SK-N-SH (cell line): Measurements from ENCODE around the gene FAM135A. TPM values are rescaled to one million over a fixed set of nuclear protein-coding genes. Genes with fewer than 3 reads are reported as not detected.
A peak's percentile ranks its signal among the peaks of the same experiment; 100 is the strongest.

ENCODE experiments used
- CTCF ChIA-PET: fragments of 300-600, 350-600 bp; formaldehyde crosslinking; extraction: SDS; loops from one replicate; lab custom pipeline; 2021; lab: Yijun Ruan, JAX
- POLR2A ChIA-PET: fragments of 350-600 bp; sonication (Branson Sonifier 250); formaldehyde crosslinking; extraction: SDS; loops from one replicate; lab custom pipeline; 2020; ENCODE audit warnings: antibody characterized with exemption, inconsistent platforms; lab: Yijun Ruan, JAX
- DNase-seq: peaks from one replicate; pipeline ENCODE4 v3.0.0; 2012
- H2AFZ ChIP-seq: fragments of 200-600 bp; sonication (generic); 2 replicates; pipeline ENCODE4 v1.8.1; 2016; ENCODE audit warnings: antibody characterized with exemption, mild to moderate bottlenecking, low read depth
- H3F3A ChIP-seq: fragments of 200-600 bp; sonication (generic); replicated peaks from 2 replicates; pipeline ENCODE3; 2016; ENCODE audit warnings: antibody characterized with exemption, mild to moderate bottlenecking; ENCODE audit not compliant: insufficient read depth
- H3K27ac ChIP-seq, 2 experiments: fragments of 200-500 bp in 1 of 2; fragments of 200-600 bp in 1 of 2; sonication (Bioruptor generic) in 1 of 2; sonication (generic), shearing (Covaris generic) in 1 of 2; 2 replicates each; pipeline versions ENCODE4 v1.5.1 to v1.6.1; 2014 to 2016; ENCODE audit warnings: low read depth in 2 of 2, inconsistent platforms in 1 of 2, low read length in 1 of 2, mild to moderate bottlenecking in 1 of 2, mixed read lengths in 1 of 2
- H3K27me3 ChIP-seq: fragments of 200-600 bp; sonication (generic), shearing (Covaris generic); 2 replicates; pipeline ENCODE4 v1.6.1; 2016; ENCODE audit warnings: mixed run types; ENCODE audit not compliant: insufficient read depth
- H3K36me3 ChIP-seq, 2 experiments: fragments of 200-500 bp in 1 of 2; fragments of 200-600 bp in 1 of 2; sonication (Bioruptor generic) in 1 of 2; sonication (generic) in 1 of 2; replicated peaks in 1 of 2; 2 replicates each; pipeline versions ENCODE3 to v1.5.1; 2014 to 2016; ENCODE audit warnings: low read length in 1 of 2, mild to moderate bottlenecking in 1 of 2; ENCODE audit not compliant: insufficient read depth in 2 of 2, control insufficient read depth in 1 of 2
- H3K4me1 ChIP-seq, 2 experiments: fragments of 200-500 bp in 1 of 2; fragments of 200-600 bp in 1 of 2; sonication (Bioruptor generic) in 1 of 2; sonication (generic), shearing (Covaris generic) in 1 of 2; 2 replicates each; pipeline versions ENCODE4 v1.5.1 to v1.6.1; 2014 to 2016; ENCODE audit warnings: low read depth in 1 of 2, low read length in 1 of 2, mixed run types in 1 of 2; ENCODE audit not compliant: insufficient read depth in 2 of 2, control insufficient read depth in 1 of 2
- H3K4me2 ChIP-seq: fragments of 200-600 bp; sonication (generic), shearing (Covaris generic); 2 replicates; pipeline ENCODE4 v1.6.1; 2017; ENCODE audit warnings: mixed run types
- H3K4me3 ChIP-seq, 2 experiments: fragments of 200-500 bp in 1 of 2; fragments of 200-600 bp in 1 of 2; sonication (Bioruptor generic) in 1 of 2; sonication (generic), shearing (Covaris generic) in 1 of 2; 2 replicates each; pipeline versions ENCODE4 v1.5.1 to v1.8.1; 2014 to 2016; ENCODE audit warnings: low read depth in 2 of 2, inconsistent platforms in 1 of 2, low read length in 1 of 2, mild to moderate bottlenecking in 1 of 2, mixed read lengths in 1 of 2, moderate library complexity in 1 of 2
- H3K79me2 ChIP-seq: fragments of 200-600 bp; sonication (generic); 2 replicates; pipeline ENCODE4 v1.8.1; 2017; ENCODE audit warnings: mild to moderate bottlenecking; ENCODE audit not compliant: insufficient read depth
- H3K9ac ChIP-seq: fragments of 200-600 bp; sonication (generic); 2 replicates; pipeline ENCODE4 v1.6.1; 2017; ENCODE audit warnings: mixed run types
- H3K9me2 ChIP-seq: fragments of 200-600 bp; sonication (generic); 2 replicates; pipeline ENCODE4 v1.6.1; 2017; ENCODE audit warnings: mixed run types
- H3K9me3 ChIP-seq: fragments of 200-600 bp; sonication (generic); 2 replicates; pipeline ENCODE4 v1.6.1; 2017; ENCODE audit warnings: mixed run types, mild to moderate bottlenecking, moderate library complexity
- H4K20me1 ChIP-seq: fragments of 200-600 bp; sonication (generic); 2 replicates; pipeline ENCODE4 v1.6.1; 2017; ENCODE audit warnings: mild to moderate bottlenecking, mixed run types; ENCODE audit not compliant: insufficient read depth
- CHD2 ChIP-seq: fragments of 150-350 bp; IDR thresholded peaks from 2 replicates; pipeline ENCODE4 v1.6.1; 2018; ENCODE audit warnings: low read length; ENCODE audit not compliant: partially characterized antibody
- ELF1 ChIP-seq: IDR thresholded peaks from 2 replicates; pipeline ENCODE4 v1.4.0; 2012
- GABPA ChIP-seq: IDR thresholded peaks from 2 replicates; pipeline ENCODE4 v1.4.0; 2012; ENCODE audit warnings: low read depth, mild to moderate bottlenecking
- JUND ChIP-seq: IDR thresholded peaks from 2 replicates; pipeline ENCODE4 v1.4.0; 2012
- MXI1 ChIP-seq: IDR thresholded peaks from 2 replicates; pipeline ENCODE4 v1.6.1; 2012; ENCODE audit warnings: mild to moderate bottlenecking, low read depth, low read length, improper control_type of control experiment
- NRF1 ChIP-seq: IDR thresholded peaks from 2 replicates; pipeline ENCODE4 v1.6.1; 2012; ENCODE audit warnings: low read depth, mild to moderate bottlenecking, low read length
- POLR2AphosphoS5 ChIP-seq: IDR thresholded peaks from 2 replicates; pipeline ENCODE4 v1.6.1; 2012; ENCODE audit warnings: low read depth, low read length
- RFX5 ChIP-seq: IDR thresholded peaks from 2 replicates; pipeline ENCODE4 v1.6.1; 2012; ENCODE audit warnings: mild to moderate bottlenecking, improper control_type of control experiment, low read length
- RXRA ChIP-seq: IDR thresholded peaks from 2 replicates; pipeline ENCODE4 v1.4.0; 2012; ENCODE audit warnings: low read depth, mild to moderate bottlenecking, borderline replicate concordance
- SIN3A ChIP-seq: IDR thresholded peaks from 2 replicates; pipeline ENCODE4 v1.6.1; 2012; ENCODE audit warnings: low read depth, mild to moderate bottlenecking, low read length, moderate library complexity, borderline replicate concordance
- TAF1 ChIP-seq: IDR thresholded peaks from 2 replicates; pipeline ENCODE4 v1.6.1; 2012; ENCODE audit warnings: low read depth, mild to moderate bottlenecking, low read length, moderate library complexity, borderline replicate concordance
- YY1 ChIP-seq: IDR thresholded peaks from 2 replicates; pipeline ENCODE4 v1.4.0; 2012; ENCODE audit warnings: low read depth, mild to moderate bottlenecking
- WGBS: methylation state at CpG from one replicate; pipeline ENCODE4 v1.1.6; 2017; ENCODE audit warnings: low lambda C conversion rate; 5-methylcytosine and 5-hydroxymethylcytosine counted together
- polyA plus RNA-seq, 3 experiments: library from polyadenylated mRNA; depleted of rRNA; stranded (reverse); fragments of >200 nt; gene quantifications; 2 replicates each; pipeline ENCODE4 v1.2.3, GENCODE V29; 2012
- TF ChIP-seq, protein P1 (sequence below): fragments of 150-350 bp; IDR thresholded peaks from 2 replicates; pipeline ENCODE4 v1.6.1; 2017; ENCODE audit warnings: antibody characterized with exemption, low read length, low read depth, borderline replicate concordance
- TF ChIP-seq, protein P2 (sequence below): fragments of 200-600 bp; sonication (generic); IDR thresholded peaks from 2 replicates; pipeline ENCODE4 v1.6.1; 2017; ENCODE audit warnings: antibody characterized with exemption, mild to moderate bottlenecking, moderate library complexity
- TF ChIP-seq, protein P3 (sequence below): IDR thresholded peaks from 2 replicates; pipeline ENCODE4 v1.4.0; 2012; ENCODE audit warnings: low read depth
- TF ChIP-seq, protein P4 (sequence below): IDR thresholded peaks from 2 replicates; pipeline ENCODE4 v1.4.0; 2012; ENCODE audit warnings: low read depth, borderline replicate concordance

Gene FAM135A
- polyA plus RNA-seq, 1 of the 3 experiments (the other 2 are of a cell fraction) = 2.6 TPM

DNA sequence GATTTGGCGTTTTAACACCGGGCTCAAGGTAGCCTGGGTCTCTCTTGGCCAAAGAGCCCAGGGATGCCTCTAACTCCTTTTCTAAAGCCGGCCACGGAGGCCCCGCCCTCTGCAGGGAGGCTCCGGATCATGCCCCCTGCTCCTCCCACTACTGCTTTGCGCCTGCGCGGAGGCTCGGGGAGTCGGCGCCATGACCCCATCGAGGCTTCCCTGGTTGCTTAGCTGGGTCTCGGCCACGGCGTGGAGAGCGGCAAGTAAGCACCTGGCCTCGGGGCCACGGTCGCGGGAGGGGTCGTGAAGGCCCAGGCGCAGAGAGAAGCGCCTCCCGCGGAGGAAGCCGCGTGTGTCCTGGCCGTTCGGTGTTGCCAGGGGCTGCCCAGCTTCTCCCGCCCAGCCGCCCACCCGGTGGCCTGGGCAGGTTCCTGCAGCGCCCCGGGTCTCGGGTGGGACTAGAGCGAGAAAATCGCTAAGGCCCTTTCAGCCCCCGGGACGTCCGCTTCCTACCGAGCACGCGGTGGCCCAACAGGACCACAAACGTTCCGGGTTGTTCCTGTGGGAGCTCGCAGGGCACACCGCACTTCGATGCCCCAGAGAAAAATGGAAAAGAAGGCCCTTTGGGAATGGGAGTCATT lies 153.6 kb downstream of the FAM135A start, which contains the start of gene SDHAF4:
SDHAF4 (plus strand) TSS at position 180 of the 632 bp plus-strand sequence; CDS start at position 191, 11 bp downstream.
- H3K4me3 ChIP-seq = peak within 1 kb of the TSS; percentile 78 to 92
- H3K27me3 ChIP-seq = no peaks in the 10 kb centered on the region
- TF ChIP-seq, protein P1, sequence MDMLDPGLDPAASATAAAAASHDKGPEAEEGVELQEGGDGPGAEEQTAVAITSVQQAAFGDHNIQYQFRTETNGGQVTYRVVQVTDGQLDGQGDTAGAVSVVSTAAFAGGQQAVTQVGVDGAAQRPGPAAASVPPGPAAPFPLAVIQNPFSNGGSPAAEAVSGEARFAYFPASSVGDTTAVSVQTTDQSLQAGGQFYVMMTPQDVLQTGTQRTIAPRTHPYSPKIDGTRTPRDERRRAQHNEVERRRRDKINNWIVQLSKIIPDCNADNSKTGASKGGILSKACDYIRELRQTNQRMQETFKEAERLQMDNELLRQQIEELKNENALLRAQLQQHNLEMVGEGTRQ = no peak
- TF ChIP-seq RXRA (no peak), ELF1 (no peak), YY1 (peak; percentile 88), MXI1 (peak; percentile 67), JUND (no peak), RFX5 (no peak), POLR2AphosphoS5 (peak; percentile 96), CHD2 (peak; percentile 27), NRF1 (peak; percentile 83), GABPA (no peak), TAF1 (peak; percentile 58; the same call in 1 of the 2 replicates)
- TF ChIP-seq, protein P2, sequence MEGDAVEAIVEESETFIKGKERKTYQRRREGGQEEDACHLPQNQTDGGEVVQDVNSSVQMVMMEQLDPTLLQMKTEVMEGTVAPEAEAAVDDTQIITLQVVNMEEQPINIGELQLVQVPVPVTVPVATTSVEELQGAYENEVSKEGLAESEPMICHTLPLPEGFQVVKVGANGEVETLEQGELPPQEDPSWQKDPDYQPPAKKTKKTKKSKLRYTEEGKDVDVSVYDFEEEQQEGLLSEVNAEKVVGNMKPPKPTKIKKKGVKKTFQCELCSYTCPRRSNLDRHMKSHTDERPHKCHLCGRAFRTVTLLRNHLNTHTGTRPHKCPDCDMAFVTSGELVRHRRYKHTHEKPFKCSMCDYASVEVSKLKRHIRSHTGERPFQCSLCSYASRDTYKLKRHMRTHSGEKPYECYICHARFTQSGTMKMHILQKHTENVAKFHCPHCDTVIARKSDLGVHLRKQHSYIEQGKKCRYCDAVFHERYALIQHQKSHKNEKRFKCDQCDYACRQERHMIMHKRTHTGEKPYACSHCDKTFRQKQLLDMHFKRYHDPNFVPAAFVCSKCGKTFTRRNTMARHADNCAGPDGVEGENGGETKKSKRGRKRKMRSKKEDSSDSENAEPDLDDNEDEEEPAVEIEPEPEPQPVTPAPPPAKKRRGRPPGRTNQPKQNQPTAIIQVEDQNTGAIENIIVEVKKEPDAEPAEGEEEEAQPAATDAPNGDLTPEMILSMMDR = peak; percentile 29; the same call in 1 of the 2 replicates
- TF ChIP-seq, protein P3, sequence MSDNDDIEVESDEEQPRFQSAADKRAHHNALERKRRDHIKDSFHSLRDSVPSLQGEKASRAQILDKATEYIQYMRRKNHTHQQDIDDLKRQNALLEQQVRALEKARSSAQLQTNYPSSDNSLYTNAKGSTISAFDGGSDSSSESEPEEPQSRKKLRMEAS = peak; percentile 58
- TF ChIP-seq, all 33 proteins: peak for 8
- Histone ChIP-seq H3K36me3 (peaks cover 3 to 14% of the 10 kb centered on the region in 2 experiments), H3K79me2 (peaks cover 25% of the 10 kb centered on the region), H3K9me2 (no peaks in the 10 kb centered on the region), H3K4me2 (peak within 1 kb of the TSS; percentile 91), H3K4me1 (peaks cover 0 to 5% of the 10 kb centered on the region in 2 experiments; a peak in 1 of 4 replicates), H4K20me1 (no peaks in the 10 kb centered on the region), H2AFZ (peak within 1 kb of the TSS; percentile 95), H3K9me3 (no peaks in the 10 kb centered on the region), H3K27ac (peak within 1 kb of the TSS; percentile 51 to 91; a peak in 3 of 4 replicates), H3K9ac (peak within 1 kb of the TSS; percentile 85), H3F3A (peaks cover 4% of the 10 kb centered on the region)
- 1% methylated on average over 32 of the region's 49 CpGs for WGBS
- POLR2A ChIA-PET = interaction anchor here (1.2 to 1.3 kb wide), 3 partner anchors 18 to 153 kb away, joined by 3 to 5 read pairs (median 3); partner anchors contain the start of gene FAM135A
- CTCF ChIA-PET = interaction anchor here (0.6 to 1.5 kb wide), 6 partner anchors 41 to 345 kb away, joined by 3 to 7 read pairs (median 4); no protein-coding TSS in a partner anchor
- DNase-seq = peak; percentile 98

DNA sequence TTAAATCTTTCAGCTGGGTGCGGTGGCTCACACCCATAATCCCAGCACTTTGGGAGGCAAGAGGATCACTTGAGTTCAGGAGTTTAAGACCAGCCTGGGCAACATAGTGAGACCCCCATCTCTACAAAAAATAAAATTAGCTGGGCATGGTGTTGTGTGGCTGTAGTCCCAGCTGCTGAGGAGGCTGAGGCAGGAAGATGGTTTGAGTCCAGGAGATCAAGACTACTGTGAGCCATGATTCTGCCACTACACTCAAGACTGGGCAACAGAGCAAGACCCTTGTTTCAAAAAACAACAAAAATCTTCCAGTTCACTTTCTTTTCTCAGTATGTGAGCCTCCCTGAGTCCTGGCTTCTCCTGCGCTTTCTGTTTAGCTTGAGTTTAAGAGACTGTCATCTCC lies 161.3 kb downstream of the FAM135A start:
- Histone ChIP-seq H3K9me2 (no peaks in the 10 kb centered on the region), H3K4me2 (no peak overlapping the region), H3K36me3 (peaks cover 4 to 10% of the 10 kb centered on the region in 2 experiments), H3K27me3 (no peaks in the 10 kb centered on the region), H3F3A (peaks cover 4% of the 10 kb centered on the region), H3K79me2 (0 out of 2 replicates have a peak, but pooled peaks cover 4% of the 10 kb centered on the region), H3K9me3 (no peaks in the 10 kb centered on the region), H3K4me3 (no peak overlapping the region), H2AFZ (no peak overlapping the region), H3K27ac (no peak overlapping the region), H3K4me1 (no peaks in the 10 kb centered on the region), H4K20me1 (no peaks in the 10 kb centered on the region), H3K9ac (no peak overlapping the region)
- 100% methylated on average over 2 of the region's 2 CpGs for WGBS
- ChIA-PET POLR2A (no interaction called here), CTCF (interaction anchor here (0.7 kb wide), 1 partner anchor 54 kb away, joined by 3 read pairs; no protein-coding TSS in a partner anchor)
- TF ChIP-seq SIN3A = no peak
- TF ChIP-seq, protein P2 = no peak
- TF ChIP-seq, protein P4, sequence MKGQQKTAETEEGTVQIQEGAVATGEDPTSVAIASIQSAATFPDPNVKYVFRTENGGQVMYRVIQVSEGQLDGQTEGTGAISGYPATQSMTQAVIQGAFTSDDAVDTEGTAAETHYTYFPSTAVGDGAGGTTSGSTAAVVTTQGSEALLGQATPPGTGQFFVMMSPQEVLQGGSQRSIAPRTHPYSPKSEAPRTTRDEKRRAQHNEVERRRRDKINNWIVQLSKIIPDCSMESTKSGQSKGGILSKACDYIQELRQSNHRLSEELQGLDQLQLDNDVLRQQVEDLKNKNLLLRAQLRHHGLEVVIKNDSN = no peak
- no peak for DNase-seq
